Skin of body (tissue), 2 donors: ENCODE measurements around the gene COLEC11. TPM values are rescaled to one million over a fixed set of nuclear protein-coding genes. Genes with fewer than 3 reads are reported as not detected.
"Not testable (repeated sequence)": the region's sequence is repeated elsewhere in the genome, so short reads cannot be mapped to it uniquely, and the experiment has no call there.

Experiments
- DNase-seq: peaks from one replicate; lab custom pipeline; 2025; lab: John Stamatoyannopoulos, UW
- total RNA-seq: library from RNA; depleted of rRNA; stranded (reverse); fragments of >200 nt; gene quantifications from one replicate; pipeline ENCODE4 v1.2.3, GENCODE V29; 2014

COLEC11 gene
- not detected for total RNA-seq

DNA sequence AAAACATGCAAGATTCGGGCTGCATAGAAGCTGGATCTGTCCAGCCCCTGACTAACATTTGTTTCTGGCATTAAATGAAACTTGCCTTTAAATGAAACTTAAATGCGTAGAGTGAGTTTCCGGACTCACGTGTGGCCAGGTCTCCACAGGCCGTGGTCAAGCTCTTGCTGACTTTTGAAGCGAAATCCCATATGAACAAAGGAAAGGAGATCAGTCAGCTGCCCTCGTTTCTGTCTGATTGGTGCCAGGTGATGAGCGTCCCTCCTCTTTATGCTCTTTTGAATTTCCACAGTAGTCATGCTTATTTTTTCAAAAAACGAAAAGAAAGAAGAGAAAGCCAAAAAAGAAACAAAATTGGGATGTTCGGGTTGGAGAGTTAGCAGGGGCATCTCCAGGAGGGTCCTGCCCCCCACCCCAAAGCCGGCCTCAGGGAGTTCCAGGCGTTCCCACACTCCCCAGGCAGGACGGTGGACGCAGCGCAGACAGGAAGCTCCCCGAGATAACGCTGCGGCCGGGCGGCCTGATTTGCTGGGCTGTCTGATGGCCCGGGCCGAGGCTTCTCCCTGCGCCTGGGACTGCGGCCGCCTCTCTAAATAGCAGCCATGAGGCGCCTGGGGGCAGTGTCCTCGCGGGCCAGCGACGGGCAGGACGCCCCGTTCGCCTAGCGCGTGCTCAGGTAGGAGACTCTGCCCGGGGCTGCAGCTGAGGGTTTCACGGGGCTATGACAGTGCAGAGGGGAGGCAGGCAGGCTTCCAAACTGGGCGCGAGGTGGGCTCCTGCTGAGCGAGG, at the start of gene COLEC11:
COLEC11 (plus strand) TSS at position 620 of the 789 bp plus-strand sequence. CDS start 9,229 bp downstream, outside the sequence.
- no peak for DNase-seq

DNA sequence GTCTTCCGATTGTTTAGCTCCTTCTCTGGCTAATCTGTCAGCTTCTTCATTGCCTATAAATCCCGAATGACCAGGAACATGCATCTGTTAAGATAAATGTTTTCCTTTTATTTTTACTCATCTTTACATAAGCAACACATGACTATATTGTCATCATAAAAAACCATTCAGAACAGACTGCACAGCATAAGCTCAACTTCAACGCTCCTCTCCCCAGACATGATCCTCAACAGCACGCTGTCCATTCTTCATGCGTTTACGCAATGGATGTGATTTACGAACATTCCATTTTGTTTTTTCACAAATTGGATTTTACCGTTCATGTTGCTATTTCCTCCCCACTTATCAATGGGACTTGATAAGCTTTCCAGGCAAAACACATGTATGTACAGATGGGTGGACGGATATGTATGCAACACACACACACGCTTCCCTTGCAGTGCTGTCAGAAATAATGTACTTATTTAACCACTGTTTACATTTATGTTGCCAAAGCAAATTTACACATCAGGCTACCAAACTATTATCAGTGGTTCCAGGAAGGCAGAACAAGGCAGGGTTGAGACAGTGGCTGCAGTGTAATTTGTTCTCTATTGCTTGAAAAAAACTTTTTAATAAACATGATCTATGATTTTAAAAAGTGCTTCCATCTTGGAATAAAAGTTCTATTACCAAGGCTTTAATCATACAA, 49.0 kb upstream of the COLEC11 start:
- no peak for DNase-seq

GRCh38 chr2:3547915-3548314, 47.0 kb upstream of the COLEC11 start:
- no peak for DNase-seq

GRCh38 chr2:3553946-3554345, 41.0 kb upstream of the COLEC11 start:
- no peak for DNase-seq

- no peak for DNase-seq
Observed at GRCh38 chr2:3557639-3558204, 37.2 kb upstream of the COLEC11 start.

- peak; percentile 97 for DNase-seq
Observed at GRCh38 chr2:3558205-3559014, 36.5 kb upstream of the COLEC11 start, which contains the start of gene RNASEH1. Gene RNASEH1 (minus strand): TSS chr2:3558333. CDS start chr2:3558260, 73 bp downstream.

GRCh38 chr2:3563521-3563976, 31.4 kb upstream of the COLEC11 start:
- DNase-seq = no peak

GRCh38 chr2:3565117-3565516, 29.8 kb upstream of the COLEC11 start:
- no peak for DNase-seq

DNA sequence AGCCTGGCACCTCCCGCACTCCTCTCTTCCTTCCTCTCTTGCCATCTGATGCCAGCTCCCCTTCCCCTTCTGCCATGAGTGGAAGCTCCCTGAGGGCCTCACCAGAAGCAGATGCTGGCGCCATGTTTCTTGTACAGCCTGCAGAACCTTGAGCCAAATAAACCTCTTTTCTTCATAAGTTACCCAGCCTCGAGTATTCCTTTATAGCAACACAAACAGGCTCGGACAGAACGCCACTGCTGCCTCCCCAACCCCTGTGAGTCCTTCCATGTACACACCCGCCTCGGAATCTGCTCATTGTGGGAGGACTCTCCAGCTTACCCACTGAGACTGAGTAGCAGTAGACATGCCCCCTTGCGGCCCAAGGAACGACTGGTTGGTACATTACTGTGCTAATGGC, 28.1 kb upstream of the COLEC11 start:
- DNase-seq = no peak

DNA sequence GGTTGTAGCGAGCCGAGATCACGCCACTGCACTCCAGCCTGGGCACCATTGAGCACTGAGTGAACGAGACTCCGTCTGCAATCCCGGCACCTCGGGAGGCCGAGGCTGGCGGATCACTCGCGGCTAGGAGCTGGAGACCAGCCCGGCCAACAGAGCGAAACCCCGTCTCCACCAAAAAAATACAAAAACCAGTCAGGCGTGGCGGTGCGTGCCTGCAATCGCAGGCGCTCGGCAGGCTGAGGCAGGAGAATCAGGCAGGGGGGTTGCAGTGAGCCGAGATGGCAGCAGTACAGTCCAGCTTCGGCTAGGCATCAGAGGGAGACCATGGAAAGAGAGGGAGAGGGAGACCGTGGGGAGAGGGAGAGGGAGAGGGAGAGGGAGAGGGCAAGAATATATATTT, 25.3 kb upstream of the COLEC11 start:
- not testable (repeated sequence) for DNase-seq

- no peak for DNase-seq
Observed at GRCh38 chr2:3571284-3571683, 23.6 kb upstream of the COLEC11 start.

- DNase-seq = no peak
Observed at GRCh38 chr2:3572620-3573019, 22.3 kb upstream of the COLEC11 start.

DNA sequence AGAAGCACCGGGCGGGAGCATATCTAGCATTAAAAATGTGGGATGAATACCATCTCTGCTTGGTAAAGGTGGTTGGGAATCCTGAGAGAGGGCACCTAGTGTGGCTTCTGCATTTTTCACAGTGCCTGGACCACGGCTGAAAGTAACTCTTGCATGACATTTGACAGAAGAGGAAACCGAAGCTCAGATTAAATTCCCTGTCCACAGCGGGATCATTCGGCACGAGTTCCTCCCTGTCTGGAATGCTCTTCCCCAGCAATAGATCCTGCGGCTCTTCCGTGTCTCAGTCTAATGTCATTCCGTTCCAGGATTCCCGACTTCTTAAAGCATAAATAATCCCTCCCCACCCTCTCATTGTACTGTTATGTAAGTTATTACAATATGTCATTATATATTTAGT, 20.8 kb upstream of the COLEC11 start:
- no peak for DNase-seq

DNA sequence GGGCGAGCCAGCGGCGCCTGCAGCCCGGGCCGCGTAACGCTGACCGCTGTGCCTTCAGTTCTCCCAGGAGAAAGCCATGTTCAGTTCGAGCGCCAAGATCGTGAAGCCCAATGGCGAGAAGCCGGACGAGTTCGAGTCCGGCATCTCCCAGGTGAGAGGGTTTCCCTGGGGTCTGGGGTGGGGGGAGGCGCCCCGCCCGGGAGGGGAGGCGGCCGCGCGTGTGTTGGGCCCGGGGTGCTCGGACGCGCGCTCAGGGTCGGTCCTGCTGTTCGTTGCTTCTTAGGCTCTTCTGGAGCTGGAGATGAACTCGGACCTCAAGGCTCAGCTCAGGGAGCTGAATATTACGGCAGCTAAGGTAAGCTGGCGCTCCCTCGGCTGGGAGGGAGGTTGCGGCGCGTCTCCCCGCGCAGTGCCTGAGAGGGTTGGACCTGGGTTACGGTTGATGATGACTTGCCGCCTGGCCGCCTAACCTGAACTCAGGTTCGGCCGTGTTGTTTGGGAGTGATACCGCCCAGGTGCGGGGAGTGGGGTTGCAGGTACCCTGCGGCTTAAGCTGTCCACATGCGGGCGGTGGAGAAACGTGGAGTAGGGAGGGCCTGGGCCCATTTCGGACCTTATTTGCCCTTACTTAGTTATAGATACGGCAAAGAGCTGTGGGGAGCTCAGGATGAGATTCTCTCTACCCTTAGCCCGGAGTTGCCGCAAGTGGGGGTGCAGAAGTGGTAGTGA, 19.2 kb upstream of the COLEC11 start:
- no peak for DNase-seq

GRCh38 chr2:3576263-3576630, 18.7 kb upstream of the COLEC11 start:
- DNase-seq = not testable (repeated sequence)

- no peak for DNase-seq
Observed at GRCh38 chr2:3578987-3579386, 15.9 kb upstream of the COLEC11 start.

- no peak for DNase-seq
Observed at GRCh38 chr2:3580449-3580848, 14.5 kb upstream of the COLEC11 start.

DNA sequence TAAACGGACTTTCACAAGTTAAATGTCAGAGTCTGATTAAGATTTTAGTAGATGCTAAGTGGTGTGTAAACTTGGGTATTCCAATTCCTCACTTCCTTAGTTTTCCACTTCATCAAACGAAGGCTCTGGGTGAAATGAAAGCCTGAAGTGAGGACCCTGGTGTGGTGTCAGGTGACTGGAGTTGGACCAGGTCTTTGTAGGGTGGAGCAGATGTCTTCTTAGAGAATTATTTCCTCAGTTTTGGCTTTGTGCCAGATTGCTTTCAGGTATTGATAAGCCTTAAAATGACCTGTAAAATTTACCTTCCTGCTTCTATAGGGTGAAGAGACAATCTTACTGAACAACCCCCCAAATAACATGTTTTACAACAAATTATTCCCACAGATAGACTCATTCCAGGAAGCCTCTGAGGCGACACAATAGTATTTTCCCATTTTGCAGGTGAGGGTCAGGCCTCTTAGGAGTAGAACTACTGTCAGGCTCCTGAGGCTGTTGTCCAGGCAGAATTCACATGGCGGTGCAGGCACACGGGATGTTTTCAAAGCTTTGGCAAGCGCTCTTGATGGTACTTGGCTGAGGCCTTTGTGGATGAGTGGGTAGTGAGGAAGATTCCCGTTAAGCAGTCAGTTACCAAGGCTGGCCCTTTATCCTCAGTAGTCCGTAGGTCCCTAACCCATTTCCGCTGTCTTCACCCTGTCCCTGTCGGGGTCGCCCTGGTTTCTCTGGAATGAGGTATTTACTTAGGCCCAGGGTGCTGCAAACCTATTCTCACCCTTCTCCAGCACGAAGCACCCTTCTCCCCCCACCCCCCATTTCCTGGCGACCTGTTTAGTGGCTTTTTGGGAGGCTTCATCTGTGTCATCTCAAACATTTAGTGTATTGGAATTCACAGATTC, 13.3 kb upstream of the COLEC11 start:
- no peak for DNase-seq

DNA sequence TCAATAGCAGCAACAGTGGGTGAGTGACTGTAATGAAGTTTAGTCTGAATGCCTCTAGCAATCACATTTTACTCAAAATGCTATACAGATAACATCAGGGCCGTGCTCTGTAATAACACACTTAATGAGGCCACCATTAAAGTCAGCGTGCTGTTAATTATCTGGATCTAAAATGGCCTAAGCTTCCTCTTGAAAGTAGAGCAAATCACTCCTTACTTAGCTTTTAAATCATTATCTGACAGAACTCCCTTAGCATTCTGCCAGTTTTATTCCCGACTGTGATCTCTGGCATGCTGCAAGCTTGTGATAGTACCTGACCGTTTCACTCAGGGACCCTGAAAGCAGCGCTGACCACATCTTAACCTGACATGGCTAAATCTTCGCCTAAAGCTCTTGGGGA, 10.8 kb upstream of the COLEC11 start:
- no peak for DNase-seq
